Measurements from ENCODE around the gene LAMA1. TPM values are rescaled to one million over a fixed set of nuclear protein-coding genes. Genes with fewer than 3 reads are reported as not detected.

LAMA1 gene
- total and polyA plus RNA-seq, 8 donors: 0.31 to 1.7 (median 1.2) TPM; not detected in 5

DNA sequence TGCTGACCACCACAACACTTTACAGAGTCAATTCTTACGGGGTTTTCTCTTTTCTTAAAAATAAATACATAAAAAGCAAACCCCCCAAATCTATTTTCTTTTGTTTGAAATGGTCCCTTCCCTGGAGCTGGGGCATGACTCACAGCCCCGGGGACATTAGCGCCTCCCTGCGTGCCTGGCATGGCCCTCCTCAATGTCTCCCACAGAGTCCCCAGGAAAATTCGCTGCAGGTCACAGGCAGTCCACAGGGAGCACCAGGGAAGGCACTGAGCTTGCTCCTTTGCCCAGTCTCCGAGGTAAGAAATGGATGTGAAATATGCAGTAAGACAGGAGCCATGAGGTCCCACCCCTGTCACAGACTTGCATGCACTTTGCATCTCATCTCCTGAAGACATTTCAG lies 142.5 kb downstream of the LAMA1 start:
- 87 to 95% (median 90%) methylated on average over 6 of the region's 6 CpGs for WGBS, 5 donors
- no peak overlapping the region for H3K4me3 ChIP-seq
- H3K36me3 ChIP-seq: no peaks in the 10 kb centered on the region
- no peak for DNase-seq
- no peaks in the 10 kb centered on the region for H3K9me3 ChIP-seq
- no peaks in the 10 kb centered on the region for H3K4me1 ChIP-seq
- H3K27ac ChIP-seq: no peak overlapping the region
- TF ChIP-seq CTCF (IDR thresholded peaks at IDR 0.05): no peak
- no peak for TF ChIP-seq POLR2A (IDR thresholded peaks at IDR 0.05)
- no peak for TF ChIP-seq POLR2AphosphoS5 (IDR thresholded peaks at IDR 0.05)
- no peak for TF ChIP-seq EP300 (IDR thresholded peaks at IDR 0.05)
- intact Hi-C loops (cut with DNase I; ENCODE audit: low total_unique reads): no loop called here
- H3K27me3 ChIP-seq: no peaks in the 10 kb centered on the region

GRCh38 chr18:6971823-6972478 lies 145.6 kb downstream of the LAMA1 start:
- intact Hi-C loops (cut with DNase I; ENCODE audit: low total_unique reads): no loop called here
- Histone ChIP-seq H3K4me3 (no peak overlapping the region), H3K27me3 (no peaks in the 10 kb centered on the region), H3K27ac (no peak overlapping the region), H3K36me3 (no peaks in the 10 kb centered on the region), H3K4me1 (no peaks in the 10 kb centered on the region), H3K9me3 (no peaks in the 10 kb centered on the region)
- DNase-seq: no peak
- TF ChIP-seq CTCF (IDR thresholded peaks at IDR 0.05): no peak
- TF ChIP-seq POLR2AphosphoS5 (IDR thresholded peaks at IDR 0.05): no peak
- TF ChIP-seq EP300 (IDR thresholded peaks at IDR 0.05): no peak
- no peak for TF ChIP-seq POLR2A (IDR thresholded peaks at IDR 0.05)
- 74 to 85% (median 81%) methylated on average over 7 of the region's 7 CpGs for WGBS, 5 donors

DNA sequence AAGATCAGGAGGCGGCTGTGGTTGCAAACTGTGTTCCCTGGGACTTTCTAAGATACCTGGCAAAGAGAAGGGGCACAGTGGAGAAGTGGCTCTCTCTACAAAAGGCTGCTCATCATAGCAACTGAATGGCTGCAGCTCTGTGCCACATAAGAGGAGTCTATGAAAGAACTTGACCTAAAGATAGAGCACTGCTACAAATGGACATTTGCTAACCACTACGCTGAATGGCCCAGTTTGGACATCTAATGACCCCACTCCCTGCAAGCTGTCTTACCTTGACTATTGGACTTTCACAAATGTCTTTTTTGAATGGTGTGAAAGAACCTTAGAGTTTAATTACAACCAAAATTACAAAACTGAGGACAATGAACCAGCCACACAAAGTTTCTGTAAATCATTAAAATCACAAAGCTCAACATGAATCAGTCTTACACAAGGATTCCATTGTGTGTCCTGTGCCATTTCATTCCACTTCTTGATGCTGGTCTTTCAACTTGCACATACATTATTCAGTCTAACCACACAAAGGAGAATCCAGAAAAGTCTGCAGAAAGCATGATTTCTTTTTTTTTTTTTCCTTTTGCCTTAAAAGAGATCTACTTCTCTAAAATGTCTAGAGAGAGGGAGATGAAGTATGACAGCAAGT lies 154.0 kb downstream of the LAMA1 start:
- TF ChIP-seq POLR2AphosphoS5 (IDR thresholded peaks at IDR 0.05): no peak
- no peak for TF ChIP-seq CTCF (IDR thresholded peaks at IDR 0.05)
- TF ChIP-seq EP300 (IDR thresholded peaks at IDR 0.05): no peak
- TF ChIP-seq POLR2A (IDR thresholded peaks at IDR 0.05): no peak
- 91 to 100% (median 96%) methylated on average over 2 of the region's 2 CpGs for WGBS, 5 donors
- DNase-seq: no peak
- Histone ChIP-seq H3K9me3 (peaks cover 0 to 3% (median 0%) of the 10 kb centered on the region in 4 donors), H3K36me3 (no peaks in the 10 kb centered on the region), H3K27me3 (no peaks in the 10 kb centered on the region), H3K4me3 (no peak overlapping the region), H3K4me1 (no peaks in the 10 kb centered on the region), H3K27ac (no peak overlapping the region)
- intact Hi-C loops (cut with DNase I; ENCODE audit: low total_unique reads): no loop called here

- Histone ChIP-seq H3K36me3 (no peaks in the 10 kb centered on the region), H3K4me3 (no peak overlapping the region), H3K27ac (no peak overlapping the region), H3K9me3 (peaks cover 0 to 3% (median 0%) of the 10 kb centered on the region in 4 donors), H3K27me3 (no peaks in the 10 kb centered on the region), H3K4me1 (no peaks in the 10 kb centered on the region)
- intact Hi-C loops (cut with DNase I; ENCODE audit: low total_unique reads): no loop called here
- no peak for DNase-seq
- 73 to 80% (median 76%) methylated on average over 9 of the region's 9 CpGs for WGBS, 5 donors
- no peak for TF ChIP-seq POLR2A (IDR thresholded peaks at IDR 0.05)
- TF ChIP-seq CTCF (IDR thresholded peaks at IDR 0.05): no peak
- TF ChIP-seq POLR2AphosphoS5 (IDR thresholded peaks at IDR 0.05): no peak
- TF ChIP-seq EP300 (IDR thresholded peaks at IDR 0.05): no peak
Observed at GRCh38 chr18:6962571-6963451, 154.8 kb downstream of the LAMA1 start.
